H1 (cell line): ENCODE results near the gene ZNF423.

Experiments used
- EP300 ChIP-seq, 2 experiments: IDR thresholded peaks; 1 replicate in 1 of 2; 2 replicates in 1 of 2; pipeline ENCODE4 v1.6.1; 2011 to 2012; ENCODE audit warnings: low read depth in 2 of 2, low read length in 2 of 2, mild to moderate bottlenecking in 2 of 2, borderline replicate concordance in 1 of 2, inconsistent platforms in 1 of 2, moderate library complexity in 1 of 2
- EZH2 ChIP-seq: fragments of 200-600 bp; sonication (generic); IDR thresholded peaks from 2 replicates; pipeline ENCODE4 v1.7.1; 2012; ENCODE audit warnings: low read depth, mild to moderate bottlenecking, moderate library complexity, low read length, inconsistent platforms; ENCODE audit not compliant: severe bottlenecking
- NANOG ChIP-seq: IDR thresholded peaks from 2 replicates; pipeline ENCODE4 v1.6.1; 2011; ENCODE audit warnings: low read length, low read depth, mild to moderate bottlenecking, inconsistent platforms; ENCODE audit not compliant: insufficient read depth, poor library complexity, severe bottlenecking
- NRF1 ChIP-seq: IDR thresholded peaks from 2 replicates; pipeline ENCODE4 v1.6.1; 2011; ENCODE audit warnings: mild to moderate bottlenecking, low read depth, low read length, improper control_type of control experiment
- POLR2A ChIP-seq, 2 experiments: IDR thresholded peaks; 1 replicate in 1 of 2; 2 replicates in 1 of 2; pipeline ENCODE4 v1.6.1; 2011; ENCODE audit warnings: low read depth in 2 of 2, low read length in 2 of 2, mild to moderate bottlenecking in 2 of 2; ENCODE audit errors: control extremely low read depth in 1 of 2
- POLR2AphosphoS5 ChIP-seq: IDR thresholded peaks from 2 replicates; pipeline ENCODE4 v1.6.1; 2011; ENCODE audit warnings: low read depth, low read length
- TF ChIP-seq, protein P1 (sequence below), 3 experiments: IDR thresholded peaks; 1 replicate in 2 of 3; 2 replicates in 1 of 3; pipeline versions ENCODE4 v1.5.1 to v1.6.1; 2011; ENCODE audit warnings: low read length in 3 of 3, mild to moderate bottlenecking in 3 of 3, inconsistent platforms in 2 of 3, low read depth in 1 of 3, moderate library complexity in 1 of 3; ENCODE audit not compliant: insufficient read depth in 1 of 3; ENCODE audit errors: control extremely low read depth in 1 of 3
- TF ChIP-seq, protein P2 (sequence below): IDR thresholded peaks from 2 replicates; pipeline ENCODE4 v1.6.1; 2012; ENCODE audit warnings: inconsistent platforms

DNA sequence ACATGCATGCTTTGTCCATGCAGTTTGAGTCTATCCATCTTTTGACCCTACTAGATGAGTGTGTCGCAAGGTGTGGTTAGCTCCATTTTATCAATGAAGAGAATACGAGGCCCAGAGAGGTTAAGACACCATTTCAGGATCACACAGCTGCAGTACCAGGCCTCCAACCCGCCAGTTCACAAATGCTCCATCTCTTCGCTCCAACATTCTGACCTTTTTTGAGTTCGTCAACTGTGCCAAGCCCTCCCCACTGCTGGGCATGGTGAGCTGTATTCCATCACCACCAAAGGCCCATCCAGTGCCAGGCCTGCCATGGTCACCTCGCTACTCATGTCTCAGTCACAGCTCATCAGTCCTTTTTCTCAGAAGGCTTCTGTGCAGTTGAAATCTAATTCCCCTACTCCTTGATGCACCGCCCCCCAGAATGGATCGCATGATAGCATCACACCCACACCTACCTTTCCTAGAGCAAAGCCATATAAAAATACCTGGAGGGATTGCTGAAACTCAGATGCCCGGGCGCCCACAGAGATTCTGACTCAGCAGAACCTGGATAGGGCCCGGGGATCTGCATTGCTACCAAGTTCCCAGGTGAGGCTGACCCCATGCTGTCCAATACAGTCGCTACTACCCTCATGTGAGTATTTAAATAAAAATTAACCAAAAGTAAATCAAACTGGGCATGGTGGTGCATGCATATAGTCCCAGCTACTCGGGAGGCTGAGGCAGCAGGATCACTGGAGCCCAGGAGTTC, 38.0 kb downstream of the ZNF423 start:
- TF ChIP-seq POLR2AphosphoS5 (no peak), EP300 (IDR thresholded peaks at IDR 0.05; ENCODE audit: borderline replicate concordance in 1 of 2, low read depth in 2 of 2, low read length in 2 of 2) (no peak), POLR2A (IDR thresholded peaks at IDR 0.05; ENCODE audit: control extremely low read depth in 1 of 2, low read depth in 2 of 2, low read length in 2 of 2) (no peak), NANOG (no peak), NRF1 (no peak), EZH2 (no peak)
- TF ChIP-seq, protein P1, sequence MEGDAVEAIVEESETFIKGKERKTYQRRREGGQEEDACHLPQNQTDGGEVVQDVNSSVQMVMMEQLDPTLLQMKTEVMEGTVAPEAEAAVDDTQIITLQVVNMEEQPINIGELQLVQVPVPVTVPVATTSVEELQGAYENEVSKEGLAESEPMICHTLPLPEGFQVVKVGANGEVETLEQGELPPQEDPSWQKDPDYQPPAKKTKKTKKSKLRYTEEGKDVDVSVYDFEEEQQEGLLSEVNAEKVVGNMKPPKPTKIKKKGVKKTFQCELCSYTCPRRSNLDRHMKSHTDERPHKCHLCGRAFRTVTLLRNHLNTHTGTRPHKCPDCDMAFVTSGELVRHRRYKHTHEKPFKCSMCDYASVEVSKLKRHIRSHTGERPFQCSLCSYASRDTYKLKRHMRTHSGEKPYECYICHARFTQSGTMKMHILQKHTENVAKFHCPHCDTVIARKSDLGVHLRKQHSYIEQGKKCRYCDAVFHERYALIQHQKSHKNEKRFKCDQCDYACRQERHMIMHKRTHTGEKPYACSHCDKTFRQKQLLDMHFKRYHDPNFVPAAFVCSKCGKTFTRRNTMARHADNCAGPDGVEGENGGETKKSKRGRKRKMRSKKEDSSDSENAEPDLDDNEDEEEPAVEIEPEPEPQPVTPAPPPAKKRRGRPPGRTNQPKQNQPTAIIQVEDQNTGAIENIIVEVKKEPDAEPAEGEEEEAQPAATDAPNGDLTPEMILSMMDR (IDR thresholded peaks at IDR 0.05; ENCODE audit: control extremely low read depth in 1 of 3, insufficient read depth in 1 of 3, low read depth in 1 of 3, low read length in 3 of 3) = no peak
- TF ChIP-seq, protein P2, sequence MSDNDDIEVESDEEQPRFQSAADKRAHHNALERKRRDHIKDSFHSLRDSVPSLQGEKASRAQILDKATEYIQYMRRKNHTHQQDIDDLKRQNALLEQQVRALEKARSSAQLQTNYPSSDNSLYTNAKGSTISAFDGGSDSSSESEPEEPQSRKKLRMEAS = no peak
